Measurements from ENCODE around the gene PNRC1. TPM values are rescaled to one million over a fixed set of nuclear protein-coding genes. Genes with fewer than 3 reads are reported as not detected.

Gene PNRC1
- polyA plus RNA-seq, 1 donor from 2014 or later = 22.2 TPM

- Histone ChIP-seq H3K36me3 (ENCODE audit: insufficient read depth, low read length) (no peaks in the 10 kb centered on the region), H3K9me2 (ENCODE audit: insufficient read depth, low read length) (no peaks in the 10 kb centered on the region), H3K79me2 (replicated peaks; ENCODE audit: insufficient read depth, low read length) (peaks cover 46% of the 10 kb centered on the region), H3K27me3 (ENCODE audit: insufficient read depth, low read depth, low read length) (no peaks in the 10 kb centered on the region), H3K4me3 (ENCODE audit: low read length) (peak overlapping the region; percentile 99), H3K9me3 (ENCODE audit: low read length) (no peaks in the 10 kb centered on the region), H3K27ac (ENCODE audit: low read length) (peak overlapping the region; percentile 99), H3K9ac (ENCODE audit: low read length) (peak overlapping the region; percentile 100), H3K4me2 (ENCODE audit: low read length) (peak overlapping the region; percentile 100), H4K20me1 (ENCODE audit: insufficient read depth) (peaks cover 29% of the 10 kb centered on the region), H2AFZ (ENCODE audit: low read depth, low read length) (peak overlapping the region; percentile 53), H3F3A (ENCODE audit: insufficient read depth, low read length, poor library complexity, severe bottlenecking) (peaks cover 4% of the 10 kb centered on the region)
- TF ChIP-seq CTCF (IDR thresholded peaks at IDR 0.05; ENCODE audit: poor library complexity, severe bottlenecking) = no peak
- peak; percentile 69 for TF ChIP-seq POLR2AphosphoS5 (IDR thresholded peaks at IDR 0.05)
- TF ChIP-seq REST (IDR thresholded peaks at IDR 0.05; ENCODE audit: borderline replicate concordance) = no peak
- TF ChIP-seq TAF1 (IDR thresholded peaks at IDR 0.05; ENCODE audit: low read depth) = no peak
- TF ChIP-seq EP300 (conservative IDR thresholded peaks at IDR 0.05; ENCODE audit: poor library complexity, severe bottlenecking) = peak; percentile 93
- TF ChIP-seq RAD21 (conservative IDR thresholded peaks at IDR 0.05) = peak; percentile 3
- TF ChIP-seq EZH2 (IDR thresholded peaks at IDR 0.05; ENCODE audit: borderline replicate concordance, insufficient read depth, low read length, poor library complexity, severe bottlenecking) = no peak
- TF ChIP-seq MXI1 (conservative IDR thresholded peaks at IDR 0.05; ENCODE audit: poor library complexity, severe bottlenecking) = peak; percentile 57
- TF ChIP-seq SMC3 (conservative IDR thresholded peaks at IDR 0.05; ENCODE audit: poor library complexity) = peak; percentile 22
Measured at GRCh38 chr6:89081423-89082322, 1.1 kb downstream of the PNRC1 start.

- peaks cover 29% of the 10 kb centered on the region for H4K20me1 ChIP-seq (ENCODE audit: insufficient read depth)
- H3K27me3 ChIP-seq (ENCODE audit: insufficient read depth, low read depth, low read length) = no peaks in the 10 kb centered on the region
Measured at GRCh38 chr6:89082486-89082891, 1.9 kb downstream of the PNRC1 start.

More at GRCh38 chr6:89082486-89082891, 1.9 kb downstream of the PNRC1 start:
- TF ChIP-seq MXI1 (conservative IDR thresholded peaks at IDR 0.05; ENCODE audit: poor library complexity, severe bottlenecking) (no peak), SMC3 (conservative IDR thresholded peaks at IDR 0.05; ENCODE audit: poor library complexity) (no peak), REST (IDR thresholded peaks at IDR 0.05; ENCODE audit: borderline replicate concordance) (no peak), EZH2 (IDR thresholded peaks at IDR 0.05; ENCODE audit: borderline replicate concordance, insufficient read depth, low read length, poor library complexity, severe bottlenecking) (no peak), RAD21 (conservative IDR thresholded peaks at IDR 0.05) (no peak), EP300 (conservative IDR thresholded peaks at IDR 0.05; ENCODE audit: poor library complexity, severe bottlenecking) (no peak), TAF1 (IDR thresholded peaks at IDR 0.05; ENCODE audit: low read depth) (no peak), CTCF (IDR thresholded peaks at IDR 0.05; ENCODE audit: poor library complexity, severe bottlenecking) (no peak), POLR2AphosphoS5 (IDR thresholded peaks at IDR 0.05) (no peak)
- no peak overlapping the region for H2AFZ ChIP-seq (ENCODE audit: low read depth, low read length)
- H3K9ac ChIP-seq (ENCODE audit: low read length) = peak overlapping the region; percentile 83
- H3K4me2 ChIP-seq (ENCODE audit: low read length) = peak overlapping the region; percentile 100
- H3K79me2 ChIP-seq (replicated peaks; ENCODE audit: insufficient read depth, low read length) = peaks cover 48% of the 10 kb centered on the region
- H3K9me2 ChIP-seq (ENCODE audit: insufficient read depth, low read length) = no peaks in the 10 kb centered on the region
- peaks cover 4% of the 10 kb centered on the region for H3F3A ChIP-seq (ENCODE audit: insufficient read depth, low read length, poor library complexity, severe bottlenecking)
- H3K4me3 ChIP-seq (ENCODE audit: low read length) = peak overlapping the region; percentile 99
- H3K9me3 ChIP-seq (ENCODE audit: low read length) = no peaks in the 10 kb centered on the region
- no peaks in the 10 kb centered on the region for H3K36me3 ChIP-seq (ENCODE audit: insufficient read depth, low read length)
- peak overlapping the region; percentile 78 for H3K27ac ChIP-seq (ENCODE audit: low read length)
